Heart left ventricle (tissue), 16 donors: ENCODE results near the gene AAK1. TPM values are rescaled to one million over a fixed set of nuclear protein-coding genes. Genes with fewer than 3 reads are reported as not detected.

Source experiments
- ATAC-seq, 4 donors: fragments of 200-7000 bp; cut with Tn5 transposase; one replicate each; pipeline ENCODE4 v1.9.1; 2020 to 2022; ENCODE audit warnings: moderate library complexity in 4 of 4, mild to moderate bottlenecking in 3 of 4, moderate number of reproducible peaks in 1 of 4
- DNase-seq, 5 donors: peaks; one replicate each; pipeline ENCODE4 v3.0.0-alpha.2; 2020
- H3K27ac ChIP-seq, 12 donors: fragments of 200-600 bp; sonication (generic) in 4 of 12; one replicate each; pipeline versions ENCODE4 v1.5.0 to v1.8.0; 2016 to 2022; ENCODE audit warnings: mild to moderate bottlenecking in 2 of 12
- H3K27me3 ChIP-seq, 9 donors: fragments of 200-600 bp; sonication (generic) in 2 of 9; one replicate each; pipeline versions ENCODE4 v1.5.1 to v1.8.0; 2016 to 2022; ENCODE audit warnings: mild to moderate bottlenecking in 3 of 9
- H3K36me3 ChIP-seq, 9 donors: fragments of 200-600 bp; sonication (generic) in 2 of 9; one replicate each; pipeline versions ENCODE4 v1.5.0 to v1.8.0; 2018 to 2022; ENCODE audit warnings: mild to moderate bottlenecking in 2 of 9
- H3K4me1 ChIP-seq, 12 donors: fragments of 200-600 bp; sonication (generic) in 4 of 12; one replicate each; pipeline versions ENCODE4 v1.5.0 to v1.8.0; 2016 to 2022; ENCODE audit warnings: mild to moderate bottlenecking in 3 of 12
- H3K4me3 ChIP-seq, 12 donors: fragments of 200-600 bp; sonication (generic) in 4 of 12; one replicate each; pipeline versions ENCODE4 v1.5.0 to v1.8.0; 2017 to 2022; ENCODE audit warnings: mild to moderate bottlenecking in 9 of 12, moderate library complexity in 4 of 12
- H3K9me3 ChIP-seq, 12 donors: fragments of 200-600 bp; sonication (generic) in 4 of 12; one replicate each; pipeline versions ENCODE4 v1.5.0 to v1.8.0; 2016 to 2022; ENCODE audit warnings: mild to moderate bottlenecking in 1 of 12
- CTCF ChIP-seq, 12 donors: fragments of 200-600 bp; sonication (generic) in 4 of 12; IDR thresholded peaks; one replicate each; pipeline versions ENCODE4 v1.5.0 to v1.8.0; 2018 to 2022; ENCODE audit warnings: antibody characterized with exemption in 12 of 12, mild to moderate bottlenecking in 5 of 12
- POLR2A ChIP-seq, 2 donors: fragments of 450-650 bp; IDR thresholded peaks; one replicate each; pipeline ENCODE4 v1.6.1; 2017; ENCODE audit warnings: antibody characterized with exemption in 2 of 2, mild to moderate bottlenecking in 2 of 2, moderate library complexity in 2 of 2
- WGBS, 4 donors: extraction: QIAGEN DNeasy Blood & Tissue Kit in 2 of 4; methylation state at CpG; one replicate each; pipeline versions ENCODE4 v1.1.5 to v1.1.7; 2013 to 2018; 5-methylcytosine and 5-hydroxymethylcytosine counted together
- intact Hi-C, 10 donors: fragments of 100-400 bp; cut with DNase I; formaldehyde crosslinking; loops; one replicate each; pipeline versions ENCODE4 v1.11.1 to v1.14.2; 2022
- polyA plus RNA-seq, 2 donors: library from polyadenylated mRNA; stranded (reverse); fragments of 200-250 nt; gene quantifications; one replicate each; pipeline ENCODE4 v1.2.3, GENCODE V29; 2013
- total RNA-seq, 9 donors: library from RNA; depleted of rRNA in 2 of 9; stranded (reverse); fragments of >200 nt in 2 of 9; fragmentation: NEBNext Ultra II Directional in 3 of 9; extraction: Animal tissue kit (Norgen Biotek cat#: 25700) in 3 of 9; gene quantifications; one replicate each; pipeline versions ENCODE4 v1.1.0 to v1.2.4, GENCODE V29; 2016 to 2023
- donor health status: ischemic (EF 13 %, LVEDD 7.1; RV severe dilation, severe dysfunction).
- donor health status: healthy with polysubstance abuse.
- donor health status: DM: no; HTN: yes; CAD: no.
- donor health status: DM: no; HTN: no; CAD: no.
- donor health status: ischemic (EF 25% LVEDD 6.9; RV normal size, moderate dysfunction).
- donor health status: ischemic (EF 25% LVEDD 5.7; RV mildly dilated, moderate dysfunction).
- donor health status: healthy.
- donor health status: DM: yes; HTN: yes; CAD: no.
- donor health status: ischemic (EF 35%, LVEDD 5.7; RV mildly dilated, moderate dysfunction).
- donor health status: nonischemic (EF 11% LVEDD 7.7; RV severe dilation, severe dysfunction).
- donor health status: DM: yes; HTN: yes; CAD: no.
- donor health status: PGD.
- donor health status: ischemic (EF 29% LVEDD 5.4; RV normal size, mild dysfunction).
- donor health status: nonischemic (EF 23%, LVEDD 6.1; RV moderate dilation, normal function).

Gene AAK1
- total and polyA plus RNA-seq, 11 donors, result 34.4 to 167 (median 122) TPM

DNA sequence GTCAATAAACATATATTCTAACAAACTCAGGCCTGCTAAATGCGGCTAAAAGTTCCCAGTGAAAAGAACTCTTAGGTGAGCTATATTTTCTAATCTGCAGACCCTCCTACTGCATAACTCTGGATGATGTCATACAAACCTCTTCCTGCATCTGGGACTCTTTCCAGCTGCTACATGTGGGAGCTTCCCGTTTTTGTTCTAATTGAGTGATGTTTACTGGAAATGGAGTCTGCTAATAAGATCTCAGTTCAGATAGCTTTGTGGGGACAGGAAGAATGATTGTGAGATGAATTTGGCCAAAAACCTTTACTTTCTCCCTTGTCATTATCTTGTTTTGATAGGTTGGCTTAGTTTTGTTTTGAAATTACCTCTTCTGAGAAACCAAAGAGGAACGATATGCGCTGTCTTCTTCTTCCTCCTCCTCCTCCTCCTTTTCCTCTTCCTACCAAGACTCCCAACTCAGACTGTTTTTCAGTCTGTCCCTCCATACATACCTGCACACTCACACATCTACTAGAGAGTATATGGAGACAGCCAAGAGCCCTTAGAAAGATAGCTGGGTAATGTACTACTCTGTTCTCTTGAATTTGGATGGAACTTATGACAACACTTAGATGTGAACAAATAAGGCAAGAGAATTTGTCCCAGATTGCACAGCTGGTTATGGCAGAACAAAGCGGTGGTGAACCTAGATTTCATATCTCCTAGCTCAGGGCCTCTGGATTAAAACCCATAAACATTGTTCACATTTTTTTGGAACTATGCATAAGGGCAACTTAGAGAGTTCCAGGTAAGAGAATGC lies 39.8 kb upstream of the AAK1 start:
- ATAC-seq (peak; percentile 78 to 93 (median 87)), DNase-seq (peak in 2 of 5 donors; percentile 60 to 67)
- TF ChIP-seq POLR2A (IDR thresholded peaks at IDR 0.05), result no peak
- no peak for TF ChIP-seq CTCF (IDR thresholded peaks at IDR 0.05)
- Histone ChIP-seq H3K27ac (peak overlapping the region; percentile 39 to 84 (median 68)), H3K27me3 (no peaks in the 10 kb centered on the region), H3K9me3 (no peaks in the 10 kb centered on the region), H3K36me3 (no peaks in the 10 kb centered on the region), H3K4me3 (peak overlapping the region in 9 of 12 donors; percentile 4 to 27 (median 11)), H3K4me1 (peaks cover 3 to 49% (median 17%) of the 10 kb centered on the region in 12 donors)
- intact Hi-C loops, result loop anchor here in 2 of 10 donors (5.0 kb wide), 1 partner anchor 41 kb away; the partner anchor contains the start of gene AAK1 (in 2 of the 2)
- 21 to 29% (median 25%) methylated on average over 5 of the region's 5 CpGs for WGBS, 4 donors

- 76 to 90% (median 82%) methylated on average over 1 of the region's 1 CpG for WGBS, 4 donors
- H3K4me1 ChIP-seq, result peaks cover 3 to 48% (median 17%) of the 10 kb centered on the region in 12 donors
- H3K4me3 ChIP-seq, result peak overlapping the region in 1 of 12 donors; percentile 16
- H3K9me3 ChIP-seq, result no peaks in the 10 kb centered on the region
- peak overlapping the region in 7 of 12 donors; percentile 59 to 84 (median 75) for H3K27ac ChIP-seq
- ATAC-seq (no peak), DNase-seq (no peak)
- no peaks in the 10 kb centered on the region for H3K36me3 ChIP-seq
- TF ChIP-seq CTCF (IDR thresholded peaks at IDR 0.05) (no peak), POLR2A (IDR thresholded peaks at IDR 0.05) (no peak)
- intact Hi-C loops, result loop anchor here in 2 of 10 donors (5.0 kb wide), 1 partner anchor 40 kb away; the partner anchor contains the start of gene AAK1 (in 2 of the 2)
- no peaks in the 10 kb centered on the region for H3K27me3 ChIP-seq
Observed at GRCh38 chr2:69682525-69682924, 39.0 kb upstream of the AAK1 start.

DNA sequence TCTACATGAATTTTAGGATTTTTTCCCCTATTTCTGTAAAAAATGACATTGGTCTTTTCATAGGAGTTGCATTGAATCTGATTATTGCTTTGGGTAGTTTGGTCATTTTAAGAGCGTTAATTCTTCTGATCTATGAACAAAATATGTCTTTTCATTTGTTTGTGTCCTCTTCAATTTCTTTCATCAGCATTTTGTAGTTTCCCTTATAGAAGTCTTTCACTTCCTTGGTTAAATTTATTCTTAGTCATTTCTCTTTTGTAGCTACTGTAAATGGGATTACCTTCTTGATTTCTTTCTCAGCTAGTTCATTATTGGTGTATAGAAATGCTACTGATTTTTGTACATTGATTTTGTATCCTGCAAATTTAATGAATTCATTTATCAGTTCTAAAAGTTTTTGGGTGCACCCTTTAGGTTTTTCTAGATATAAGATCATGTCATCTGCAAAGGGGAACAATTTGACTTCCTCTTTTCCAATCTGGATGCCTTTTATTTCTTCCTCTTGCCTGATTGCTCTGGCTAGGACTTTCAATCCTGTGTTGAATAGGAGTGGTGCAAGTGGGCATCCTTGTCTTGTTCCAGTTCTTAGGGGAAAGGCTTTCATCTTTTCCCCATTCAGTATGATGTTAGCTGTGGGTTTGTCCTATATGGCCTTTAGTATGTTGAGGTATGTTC lies 36.6 kb upstream of the AAK1 start:
- intact Hi-C loops, result loop anchor here in 2 of 10 donors (5.0 kb wide), 1 partner anchor 38 kb away; the partner anchor contains the start of gene AAK1 (in 2 of the 2)
- H3K4me1 ChIP-seq, result peaks cover 3 to 45% (median 17%) of the 10 kb centered on the region in 12 donors
- TF ChIP-seq POLR2A (IDR thresholded peaks at IDR 0.05), result no peak
- no peak for TF ChIP-seq CTCF (IDR thresholded peaks at IDR 0.05)
- ATAC-seq (no peak), DNase-seq (no peak)
- 91 to 97% (median 94%) methylated on average over 1 of the region's 1 CpG for whole genome bisulfite sequencing, 4 donors
- H3K9me3 ChIP-seq, result no peaks in the 10 kb centered on the region
- H3K27ac ChIP-seq, result peak overlapping the region in 1 of 12 donors; percentile 73
- H3K4me3 ChIP-seq, result peak overlapping the region in 5 of 12 donors; percentile 4 to 21 (median 5)
- no peaks in the 10 kb centered on the region for H3K36me3 ChIP-seq
- no peaks in the 10 kb centered on the region for H3K27me3 ChIP-seq

- 95 to 97% (median 97%) methylated on average over 5 of the region's 5 CpGs for WGBS, 4 donors
- Histone ChIP-seq H3K4me1 (peaks cover 0 to 36% (median 4%) of the 10 kb centered on the region in 12 donors), H3K27me3 (no peaks in the 10 kb centered on the region), H3K27ac (no peak overlapping the region), H3K36me3 (no peaks in the 10 kb centered on the region), H3K4me3 (no peak overlapping the region), H3K9me3 (peaks cover 0 to 3% (median 0%) of the 10 kb centered on the region in 12 donors)
- DNase-seq (no peak), ATAC-seq (no peak)
- TF ChIP-seq CTCF (IDR thresholded peaks at IDR 0.05), result no peak
- no peak for TF ChIP-seq POLR2A (IDR thresholded peaks at IDR 0.05)
- intact Hi-C loops, result no loop called here
Observed at GRCh38 chr2:69677914-69678313, 34.4 kb upstream of the AAK1 start.
